HCEC 1CT (cell line): ENCODE measurements around the gene CCR5AS.
A peak's percentile ranks its signal among the peaks of the same experiment; 100 is the strongest.
"Not testable (repeated sequence)": the region's sequence is repeated elsewhere in the genome, so short reads cannot be mapped to it uniquely, and the experiment has no call there.

Source experiments
- DNase-seq: peaks from one replicate; pipeline ENCODE4 v3.0.0-alpha.2; 2017

CCR5AS gene

DNA sequence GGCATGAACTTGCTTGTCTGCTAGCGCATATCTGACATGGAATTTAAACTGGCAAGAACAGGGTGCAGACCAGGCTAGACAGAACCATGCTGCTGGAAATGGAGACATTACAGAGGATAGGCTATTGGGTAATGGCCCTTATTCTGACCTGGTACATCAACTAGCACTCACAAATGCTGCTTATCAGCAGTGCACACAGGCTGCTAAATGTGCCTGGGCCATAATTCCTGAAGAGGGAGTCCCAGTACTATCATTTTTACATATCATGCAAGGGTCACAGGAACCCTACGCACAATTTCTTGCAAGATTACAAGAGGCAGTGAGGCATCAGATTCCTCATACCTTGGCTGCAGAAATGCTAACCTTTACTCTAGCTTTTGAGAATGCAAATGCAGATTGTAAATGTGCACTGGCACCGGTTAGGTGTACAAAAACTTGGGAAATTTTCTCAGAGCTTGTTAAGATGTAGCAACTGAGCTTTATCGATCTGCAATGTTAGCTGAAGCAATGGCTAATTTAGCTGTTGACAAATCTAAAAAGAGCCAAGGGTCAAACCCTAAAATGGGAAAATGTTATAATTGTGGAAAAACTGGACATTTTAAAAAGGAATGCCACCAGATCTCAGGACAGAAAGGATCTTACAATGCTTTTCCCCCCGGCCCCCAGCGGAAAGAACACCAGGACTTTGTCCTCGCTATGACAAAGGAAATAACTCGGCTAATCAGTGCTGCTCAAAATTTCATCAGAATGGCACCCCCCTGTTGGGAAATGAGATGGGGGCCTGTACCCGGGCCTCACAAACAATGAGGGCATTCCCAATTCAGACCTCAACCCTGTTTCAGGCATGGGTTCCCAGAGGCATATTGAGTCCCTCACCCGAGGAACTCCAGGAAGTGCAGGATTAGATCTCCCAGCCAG is 21.3 kb upstream of the CCR5AS start:
- no peak for DNase-seq

DNA sequence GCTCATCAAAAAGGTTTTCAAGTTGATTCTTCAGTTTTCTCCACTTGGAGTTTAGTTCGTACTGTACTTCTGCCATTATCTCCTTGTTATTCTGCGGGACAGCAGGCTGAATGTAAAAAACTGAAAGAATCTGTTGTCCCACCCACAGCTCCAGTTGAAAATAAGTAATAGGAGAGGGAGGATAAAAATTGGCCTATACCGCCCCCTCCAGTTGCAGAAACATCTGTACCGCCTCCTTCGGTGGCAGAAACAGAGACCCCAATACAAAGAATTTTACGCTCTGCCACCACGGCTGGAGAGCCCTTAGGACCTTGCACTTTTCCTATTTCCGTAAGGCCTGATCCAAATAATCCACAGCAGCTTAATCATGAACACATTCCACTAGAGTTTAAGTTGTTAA is 20.5 kb upstream of the CCR5AS start:
- DNase-seq = not testable (repeated sequence)

DNA sequence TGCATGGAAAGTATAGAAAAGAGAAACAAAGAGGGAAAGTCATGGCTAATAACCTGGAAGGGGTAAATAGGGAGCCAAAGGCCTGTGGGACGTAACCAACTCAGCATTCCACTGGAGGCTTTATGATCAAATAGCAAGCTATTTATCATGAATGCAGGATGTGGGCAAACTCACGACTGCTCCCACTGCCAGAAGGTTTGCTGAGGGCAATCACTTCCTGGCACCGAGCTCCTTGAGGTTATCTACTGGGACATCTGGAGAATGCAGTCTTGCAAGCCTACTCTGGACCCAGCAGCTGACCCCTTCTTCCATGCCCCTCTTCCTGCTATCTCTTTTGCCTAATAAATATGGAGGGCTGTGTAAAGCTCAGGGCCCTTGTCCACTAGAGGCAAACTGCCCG is 19.6 kb upstream of the CCR5AS start:
- not testable (repeated sequence) for DNase-seq

DNA sequence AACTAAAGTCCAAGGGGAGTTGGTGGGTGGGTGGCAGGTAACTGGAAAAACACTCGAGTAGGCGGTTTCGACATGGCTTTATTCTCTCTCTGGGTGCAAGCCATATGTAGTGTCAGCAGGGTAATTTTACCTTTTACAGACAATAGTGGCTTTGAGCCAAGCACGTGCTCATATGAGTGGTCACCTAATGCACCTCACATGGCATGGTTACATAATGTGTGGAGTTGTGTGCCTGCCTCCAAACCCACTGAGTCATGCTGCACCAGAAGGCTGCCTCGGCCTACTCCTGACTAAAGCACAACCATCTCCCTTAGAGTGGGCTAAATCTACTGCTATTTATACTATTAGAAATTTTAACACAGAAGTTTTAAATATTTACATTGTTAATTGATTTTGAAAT is 16.7 kb upstream of the CCR5AS start:
- peak; percentile 26 for DNase-seq

DNA sequence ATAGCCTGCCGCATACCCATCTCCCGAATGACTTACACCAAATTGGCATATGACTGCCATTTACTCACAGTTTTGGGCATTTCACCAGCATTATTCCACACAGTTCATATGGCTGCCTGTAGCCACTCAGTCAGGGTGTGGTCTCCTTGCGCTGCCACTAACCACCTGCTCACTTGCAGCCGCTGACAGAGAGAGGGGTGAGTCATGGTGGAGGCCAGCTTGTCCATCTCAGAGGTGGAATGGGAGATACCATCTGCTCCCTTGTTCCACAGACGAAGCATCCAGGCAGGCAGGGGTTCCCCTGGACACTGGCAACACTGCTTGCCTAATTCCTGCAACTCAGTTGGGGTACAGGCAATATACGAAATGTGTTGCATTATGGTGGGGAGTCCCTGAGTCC is 15.8 kb upstream of the CCR5AS start:
- peak; percentile 57 for DNase-seq

DNA sequence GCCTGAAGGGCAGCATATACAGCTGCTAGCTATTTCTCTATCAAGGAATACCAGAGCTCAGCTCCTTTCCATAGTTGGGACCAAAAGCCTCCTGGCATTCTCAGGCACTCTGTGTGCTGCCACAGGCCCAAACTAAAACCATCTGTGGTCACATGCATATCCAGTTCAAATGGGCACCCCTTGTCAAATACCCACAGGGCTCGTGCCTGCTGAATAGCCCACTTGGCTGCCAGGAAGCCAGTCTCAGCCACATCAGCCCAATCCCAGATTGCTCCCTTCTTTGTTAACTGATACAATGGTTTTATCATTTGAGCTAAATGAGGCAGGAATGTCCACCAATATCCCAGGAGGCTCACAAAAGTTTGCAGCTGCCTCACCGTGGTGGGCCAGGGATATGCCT is 14.1 kb upstream of the CCR5AS start:
- DNase-seq = no peak

DNA sequence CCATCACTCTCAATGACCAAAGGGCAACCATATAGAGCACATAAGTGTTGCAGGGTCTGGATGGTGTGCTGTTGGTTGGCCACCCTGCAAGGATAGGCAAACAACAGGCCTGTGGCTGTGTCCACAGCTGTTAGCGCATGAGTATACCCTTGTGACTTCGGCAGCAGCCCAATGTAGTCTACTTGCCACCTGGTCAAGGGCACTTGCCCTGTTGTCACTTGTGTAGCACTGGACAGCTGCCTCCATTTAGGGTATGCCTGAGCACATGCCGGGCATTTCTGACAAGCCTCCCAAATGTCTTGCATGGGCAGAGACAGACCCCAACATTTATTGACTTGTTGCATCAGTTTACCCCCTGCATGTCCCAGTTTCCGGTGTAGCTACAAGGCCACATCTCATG is 12.9 kb upstream of the CCR5AS start:
- DNase-seq = no peak

DNA sequence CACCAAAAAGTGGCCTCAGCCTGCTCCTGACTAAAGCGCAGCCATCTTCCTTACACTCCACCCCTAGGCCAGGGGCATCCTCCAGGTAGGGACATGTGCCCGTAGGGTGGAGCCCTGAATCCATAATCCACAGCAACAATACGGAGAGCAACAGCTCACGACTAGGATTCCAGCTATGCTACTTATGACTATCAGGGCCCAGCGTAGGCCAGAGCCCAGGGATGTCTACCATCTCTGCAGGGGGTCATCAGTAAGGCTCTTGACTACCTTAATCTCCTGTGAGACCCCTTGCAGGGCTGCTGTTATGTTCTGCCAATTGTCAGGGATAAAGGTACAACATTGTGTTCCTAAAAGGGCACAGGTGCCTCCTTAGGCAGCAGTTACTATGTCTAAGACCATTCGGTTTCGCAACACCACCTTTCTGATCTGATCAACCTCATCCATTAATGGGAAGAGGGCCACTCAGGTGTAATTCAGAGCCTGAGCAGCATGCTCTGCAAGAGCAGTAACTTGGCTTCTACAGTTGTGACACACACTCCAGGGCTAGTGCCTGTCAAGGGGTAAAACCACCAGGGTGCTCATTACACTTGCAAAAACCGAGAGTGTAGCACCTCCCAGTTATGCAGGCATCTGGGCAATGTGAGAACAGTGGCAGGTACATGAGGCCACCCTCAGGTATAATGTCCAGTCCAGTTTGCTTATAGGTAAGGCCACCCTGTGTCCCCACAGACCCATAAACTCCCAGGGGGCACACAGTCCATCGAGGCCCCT is 11.2 kb upstream of the CCR5AS start:
- DNase-seq = no peak

DNA sequence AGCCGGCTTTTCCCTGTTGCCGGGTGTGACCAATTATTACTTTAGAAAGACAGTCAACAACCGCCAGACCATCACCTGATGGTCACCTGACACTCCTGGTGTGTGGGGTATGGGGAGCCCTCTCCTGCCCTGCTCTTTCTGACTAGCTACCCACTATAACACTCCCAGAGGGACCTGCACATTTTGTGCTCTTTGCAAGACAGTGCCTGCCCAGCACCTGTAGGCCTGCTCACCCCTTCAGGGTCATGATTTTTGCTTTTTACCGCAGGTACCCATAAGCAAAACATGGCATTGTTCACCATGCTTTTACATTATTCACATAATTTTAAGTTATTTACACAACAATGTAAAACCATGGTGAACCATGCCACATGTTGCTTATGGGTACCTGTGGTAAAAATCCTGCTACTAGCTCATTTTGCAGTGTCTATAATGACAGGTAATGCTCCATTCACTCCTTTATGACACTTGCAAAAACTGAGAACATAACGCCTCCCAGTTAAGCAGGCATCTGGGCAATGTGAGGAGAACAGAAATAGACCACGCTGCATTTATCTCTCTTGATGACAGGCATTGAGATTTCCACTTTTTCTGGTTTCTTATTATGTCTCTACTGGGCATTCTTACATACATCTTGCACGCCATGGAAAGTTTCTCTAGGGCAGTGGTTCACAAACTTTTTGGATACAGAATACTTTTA is 10.1 kb upstream of the CCR5AS start:
- DNase-seq = no peak

DNA sequence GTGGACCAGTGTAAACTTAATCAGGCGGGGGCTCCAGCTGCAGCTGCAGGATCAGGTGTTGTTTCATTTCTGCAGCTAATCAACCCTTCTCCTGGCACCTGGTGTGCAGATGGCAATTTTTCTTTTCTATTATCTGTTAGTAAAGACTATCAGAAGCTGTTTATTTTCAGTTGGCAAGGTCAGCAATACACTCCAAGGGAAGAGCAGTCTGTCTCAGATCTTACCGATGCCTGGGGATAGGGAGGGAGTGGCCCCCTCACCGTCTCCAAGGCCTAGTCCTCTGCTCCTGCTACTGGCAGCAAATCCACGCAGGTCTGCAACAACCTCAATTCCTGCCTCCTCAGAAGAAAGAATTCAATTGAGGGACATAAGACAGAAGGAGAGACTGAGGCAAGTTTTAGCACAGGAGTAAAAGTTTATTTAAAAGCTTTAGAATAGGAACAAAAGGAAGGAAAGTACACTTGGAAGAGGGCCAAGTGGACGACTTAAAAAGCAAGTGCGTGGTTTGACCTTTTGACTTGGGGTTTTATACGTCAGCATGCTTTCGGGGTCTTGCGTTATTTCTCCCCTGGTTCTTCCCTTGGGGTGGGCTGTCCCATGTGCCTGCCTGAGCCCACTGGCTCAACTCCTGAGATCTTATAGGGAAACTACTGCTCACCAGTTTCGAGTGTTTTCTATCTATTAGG is 9.4 kb upstream of the CCR5AS start:
- DNase-seq = no peak

DNA sequence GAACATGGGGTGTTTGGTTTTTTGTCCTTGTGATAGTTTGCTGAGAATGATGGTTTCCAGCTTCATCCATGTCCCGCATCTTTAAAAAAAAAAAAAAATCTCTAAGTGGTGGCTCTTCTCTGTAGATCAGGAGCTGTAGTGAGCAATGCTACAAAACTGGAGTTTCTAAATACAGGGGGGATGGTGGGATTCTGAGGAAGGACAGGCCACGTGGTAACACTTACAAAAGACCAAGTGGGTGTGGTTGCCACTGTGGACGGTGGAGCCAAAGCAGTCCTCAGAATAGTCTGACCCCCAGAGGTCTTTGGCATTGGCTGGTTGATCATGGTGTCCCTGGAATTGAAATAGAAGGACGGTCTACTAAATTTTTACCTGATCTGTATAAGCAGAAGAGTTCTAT is 7.9 kb upstream of the CCR5AS start:
- no peak for DNase-seq

DNA sequence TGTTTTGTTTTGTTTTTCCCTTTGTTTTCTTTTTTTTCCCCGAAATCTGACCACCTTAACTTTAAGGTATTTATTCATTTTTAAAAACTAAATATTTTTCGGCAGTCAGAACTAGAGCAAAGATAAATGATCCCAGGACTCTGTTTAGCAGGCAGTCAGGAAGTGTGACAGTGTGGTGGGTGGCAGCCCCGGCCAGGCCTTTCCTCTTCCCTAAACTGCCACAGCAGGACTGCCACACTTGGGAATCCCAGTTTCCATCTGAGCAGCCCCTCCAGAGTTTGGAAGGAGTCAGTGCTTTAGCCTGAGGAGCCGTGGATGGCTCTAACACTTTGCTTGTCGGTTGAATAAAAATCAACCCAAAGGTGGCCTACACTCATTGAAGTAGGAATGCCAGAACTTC is 7.1 kb upstream of the CCR5AS start:
- DNase-seq = no peak

DNA sequence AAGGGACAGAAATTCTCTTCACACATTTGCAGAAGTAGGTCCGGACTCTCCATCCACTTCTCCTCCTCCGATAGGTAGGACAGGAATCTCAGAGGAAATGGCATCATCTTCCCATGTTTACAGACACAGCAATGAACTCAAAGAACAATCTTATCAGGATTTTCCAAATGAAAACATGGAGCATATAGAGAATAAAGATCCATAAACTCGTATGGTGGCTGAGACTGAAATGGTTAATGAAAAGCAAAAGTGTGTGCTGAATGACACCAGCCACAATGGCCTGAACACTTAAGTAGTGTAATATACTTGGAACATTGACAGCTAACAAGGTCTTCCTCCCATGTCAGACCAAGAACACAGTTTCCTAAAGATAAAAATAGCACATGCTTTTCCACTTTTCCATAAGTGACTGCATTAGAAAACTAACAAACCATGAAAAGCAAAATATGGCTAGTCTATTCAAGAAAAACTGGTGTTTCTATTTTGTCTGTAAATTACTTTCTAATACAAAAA is 6.0 kb upstream of the CCR5AS start:
- DNase-seq = no peak

DNA sequence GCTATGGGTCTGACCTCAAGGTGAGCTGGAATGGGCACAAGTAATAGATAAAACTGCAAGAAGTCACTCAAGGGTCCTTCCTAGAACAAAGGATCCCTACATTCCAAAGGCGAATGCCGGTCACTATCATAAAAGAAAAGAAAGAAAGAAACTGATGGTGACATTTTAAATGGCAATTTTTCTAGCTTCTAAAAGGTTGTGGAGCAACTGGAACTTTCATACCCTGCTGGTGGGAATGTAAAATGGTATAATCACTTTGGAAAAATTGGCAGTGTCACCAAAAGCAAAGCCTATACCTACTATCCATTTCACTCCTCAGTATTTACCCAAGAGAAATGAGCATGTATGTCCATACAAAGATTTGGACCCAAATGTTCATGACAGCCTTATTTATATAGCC is 4.4 kb upstream of the CCR5AS start:
- DNase-seq = no peak

DNA sequence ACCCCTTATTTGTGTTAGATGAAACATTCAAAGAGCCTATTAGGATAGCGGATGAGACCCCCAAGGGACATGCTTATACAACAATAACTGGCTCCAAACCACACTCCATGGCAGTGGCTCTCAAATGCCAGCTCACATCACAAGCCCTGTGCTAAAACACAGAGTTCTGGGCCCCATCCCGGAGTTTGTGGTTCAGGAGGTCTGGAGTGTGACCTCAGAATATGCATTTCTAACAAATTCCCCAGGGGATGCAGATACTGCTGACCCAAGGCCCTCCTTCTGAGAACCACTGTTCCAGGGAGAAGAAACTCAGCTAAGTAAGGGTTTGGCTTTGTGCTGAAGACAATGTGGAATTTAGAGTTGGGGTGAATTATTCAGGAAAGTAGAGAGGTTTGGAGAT is 3.8 kb upstream of the CCR5AS start:
- DNase-seq = no peak

DNA sequence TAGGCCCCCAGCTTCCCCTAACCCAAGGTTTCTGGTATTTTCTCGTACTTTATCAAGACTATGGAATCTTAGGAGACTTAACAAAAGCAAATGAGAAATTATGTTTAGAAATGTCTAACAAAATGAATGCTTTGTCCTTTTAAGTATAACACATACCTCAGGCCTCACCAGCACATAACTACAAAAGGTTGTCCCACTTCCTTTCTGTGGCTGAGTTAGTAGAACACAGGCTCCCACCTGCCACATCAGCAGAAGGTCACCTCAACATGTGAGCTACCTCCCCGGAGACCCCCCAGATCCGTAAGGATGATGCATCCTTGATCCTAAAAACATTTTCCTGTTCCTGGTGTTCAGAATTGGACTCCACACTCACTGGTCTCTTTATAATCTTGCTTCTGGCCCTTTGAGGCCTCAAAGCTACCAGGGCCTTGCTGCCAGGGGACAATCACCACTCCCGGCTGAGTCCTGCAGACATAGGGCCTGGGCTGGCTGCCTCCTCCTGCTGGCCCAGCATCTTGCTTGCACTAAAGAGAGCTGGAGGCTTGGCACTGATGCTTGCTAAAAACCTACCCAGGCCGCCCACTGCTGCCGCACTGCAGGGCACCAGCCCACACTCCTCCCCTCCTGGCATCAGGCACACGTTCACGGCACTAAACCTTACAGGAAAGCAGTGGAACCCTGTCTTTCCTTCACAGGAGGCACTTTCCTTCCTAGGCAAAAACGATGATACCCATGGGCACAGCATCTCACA is 3.0 kb upstream of the CCR5AS start:
- DNase-seq = no peak

DNA sequence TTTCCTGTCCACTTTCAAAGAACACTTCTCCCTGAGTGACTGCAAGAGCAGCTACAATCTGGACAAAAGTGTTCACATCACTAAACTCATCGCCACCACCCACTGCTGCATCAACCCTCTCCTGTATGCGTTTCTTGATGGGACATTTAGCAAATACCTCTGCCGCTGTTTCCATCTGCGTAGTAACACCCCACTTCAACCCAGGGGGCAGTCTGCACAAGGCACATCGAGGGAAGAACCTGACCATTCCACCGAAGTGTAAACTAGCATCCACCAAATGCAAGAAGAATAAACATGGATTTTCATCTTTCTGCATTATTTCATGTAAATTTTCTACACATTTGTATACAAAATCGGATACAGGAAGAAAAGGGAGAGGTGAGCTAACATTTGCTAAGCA is 2.0 kb upstream of the CCR5AS start:
- no peak for DNase-seq

DNA sequence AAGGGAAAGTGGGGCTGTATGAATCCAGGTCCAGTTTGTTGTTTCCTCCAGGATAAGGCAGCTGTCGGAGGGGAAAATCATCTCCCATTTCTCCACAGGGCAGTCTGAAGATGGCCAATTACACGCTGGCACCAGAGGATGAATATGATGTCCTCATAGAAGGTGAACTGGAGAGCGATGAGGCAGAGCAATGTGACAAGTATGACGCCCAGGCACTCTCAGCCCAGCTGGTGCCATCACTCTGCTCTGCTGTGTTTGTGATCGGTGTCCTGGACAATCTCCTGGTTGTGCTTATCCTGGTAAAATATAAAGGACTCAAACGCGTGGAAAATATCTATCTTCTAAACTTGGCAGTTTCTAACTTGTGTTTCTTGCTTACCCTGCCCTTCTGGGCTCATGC is 1.1 kb upstream of the CCR5AS start:
- no peak for DNase-seq

DNA sequence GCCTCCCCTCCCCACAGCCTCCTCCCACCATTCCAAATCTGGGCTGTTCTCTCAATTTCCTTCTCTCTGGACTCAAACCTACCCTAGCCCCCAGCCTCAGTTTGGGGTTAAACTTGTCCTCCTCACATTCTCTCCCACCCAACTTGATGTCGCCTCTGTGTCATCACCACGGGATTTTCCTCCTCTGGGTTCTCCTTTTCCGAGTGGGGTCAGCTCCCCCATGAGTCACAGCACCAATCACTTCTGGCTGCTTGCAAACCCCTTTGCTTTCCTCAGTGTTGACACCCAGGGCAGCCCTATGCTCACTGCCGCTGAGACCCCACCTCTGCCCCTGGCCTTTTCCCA is 451 bp downstream of the CCR5AS start:
- DNase-seq = no peak

DNA sequence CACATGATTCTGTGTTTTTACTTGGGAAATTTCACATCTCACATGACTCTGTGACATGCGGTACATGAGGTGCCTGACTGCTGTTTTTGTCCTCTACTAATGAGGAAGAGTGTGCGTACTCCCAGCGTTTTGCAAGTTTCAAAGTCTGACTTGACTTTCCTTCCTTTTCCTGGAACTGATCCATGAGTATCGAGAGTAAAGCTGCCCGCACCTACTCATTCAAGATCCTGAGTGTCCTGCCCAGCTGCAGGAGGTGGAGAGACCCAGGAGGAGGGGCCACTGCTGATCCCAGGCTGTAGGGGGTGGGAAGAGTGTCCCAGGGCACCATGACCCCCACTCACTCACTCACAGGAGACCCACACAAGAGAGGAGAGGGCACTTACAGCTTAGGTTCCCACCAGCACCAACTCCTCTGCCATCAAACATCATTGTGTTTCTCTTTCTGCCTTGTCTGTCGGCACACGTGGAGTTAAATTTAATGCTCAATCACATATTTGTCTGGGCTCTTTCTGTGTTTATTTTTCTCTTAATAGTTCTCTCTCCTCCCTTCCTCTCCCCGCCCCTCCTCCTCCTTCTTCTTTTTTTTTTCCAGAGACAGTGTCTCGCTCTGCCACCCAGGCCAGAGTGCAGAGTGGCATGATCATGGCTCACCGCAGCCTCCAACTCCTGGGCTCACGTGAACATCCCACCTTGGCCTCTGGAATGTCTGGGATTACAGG is 1.4 kb downstream of the CCR5AS start:
- DNase-seq = no peak

DNA sequence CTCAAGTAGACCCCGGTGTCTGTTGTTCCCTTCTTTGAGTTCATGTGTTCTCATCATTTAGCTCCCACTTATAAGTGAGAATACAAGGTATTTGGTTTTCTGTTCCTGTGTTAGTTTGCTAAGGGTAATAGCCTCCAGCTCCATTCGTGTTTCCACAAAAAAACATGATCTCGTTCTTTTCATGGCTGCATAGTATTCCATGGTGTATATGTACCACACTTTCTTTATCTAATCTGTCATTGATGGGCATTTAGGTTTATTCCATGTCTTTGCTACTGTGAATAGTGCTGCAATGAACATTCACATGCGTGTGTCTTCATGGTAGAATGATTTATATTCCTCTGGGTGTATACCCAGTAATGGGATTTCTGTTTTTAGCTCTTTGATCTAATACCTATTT is 4.0 kb downstream of the CCR5AS start:
- not testable (repeated sequence) for DNase-seq

DNA sequence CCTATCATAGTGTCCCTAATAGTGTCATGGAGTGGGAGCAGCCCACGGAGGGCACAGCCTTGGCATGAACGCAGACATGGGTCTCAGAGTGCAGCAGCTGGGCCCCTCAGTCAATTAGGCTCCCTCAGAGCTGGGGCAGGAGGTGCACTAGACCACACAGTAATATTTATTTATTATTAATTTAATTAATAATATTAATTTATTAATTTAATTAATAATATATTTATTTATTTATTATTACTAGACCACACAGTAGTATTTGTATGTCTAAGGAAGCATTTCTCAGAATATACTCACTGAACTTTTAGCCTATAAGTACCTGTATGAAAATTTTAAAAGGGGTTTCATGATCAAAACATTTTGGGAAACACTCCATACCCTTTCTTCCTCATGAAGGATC is 5.3 kb downstream of the CCR5AS start:
- DNase-seq = no peak
